HL-60/S4 treated with phorbol 12-myristate 13-acetate at 8.2 ng/mL for 4 days and 3 days (cell line): ENCODE results near the gene ILK.

Experiments used
- in situ Hi-C: fragments of 300-500 bp; cut with MboI; formaldehyde crosslinking; loops from 2 replicates; pipeline ENCODE4 v1.15.0; 2022; ENCODE audit warnings: low sequenced_read_pairs

Gene ILK

DNA sequence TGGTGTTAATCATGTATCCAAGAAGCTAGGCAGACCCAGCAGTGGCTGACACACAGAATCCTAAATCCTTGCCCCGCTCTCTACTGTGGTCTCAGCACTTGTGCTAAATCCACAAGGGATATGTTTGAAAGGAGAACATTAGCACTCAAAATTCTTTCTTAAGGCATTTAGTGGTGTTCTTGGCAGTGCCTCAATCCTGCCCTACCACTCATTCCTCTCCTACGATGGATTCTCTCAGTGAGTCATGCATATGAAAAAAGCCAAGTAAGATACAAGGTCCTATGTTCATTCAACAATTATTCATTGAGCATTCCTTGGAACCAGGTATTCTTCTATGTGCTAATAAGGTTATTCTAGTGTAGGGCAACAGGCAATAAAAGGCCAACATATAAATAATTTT lies 31.4 kb upstream of the ILK start:
- in situ Hi-C loops: no loop called here

- in situ Hi-C loops: no loop called here
These were observed 28.5 kb upstream of the ILK start for GRCh38 chr11:6574816-6575715.

DNA sequence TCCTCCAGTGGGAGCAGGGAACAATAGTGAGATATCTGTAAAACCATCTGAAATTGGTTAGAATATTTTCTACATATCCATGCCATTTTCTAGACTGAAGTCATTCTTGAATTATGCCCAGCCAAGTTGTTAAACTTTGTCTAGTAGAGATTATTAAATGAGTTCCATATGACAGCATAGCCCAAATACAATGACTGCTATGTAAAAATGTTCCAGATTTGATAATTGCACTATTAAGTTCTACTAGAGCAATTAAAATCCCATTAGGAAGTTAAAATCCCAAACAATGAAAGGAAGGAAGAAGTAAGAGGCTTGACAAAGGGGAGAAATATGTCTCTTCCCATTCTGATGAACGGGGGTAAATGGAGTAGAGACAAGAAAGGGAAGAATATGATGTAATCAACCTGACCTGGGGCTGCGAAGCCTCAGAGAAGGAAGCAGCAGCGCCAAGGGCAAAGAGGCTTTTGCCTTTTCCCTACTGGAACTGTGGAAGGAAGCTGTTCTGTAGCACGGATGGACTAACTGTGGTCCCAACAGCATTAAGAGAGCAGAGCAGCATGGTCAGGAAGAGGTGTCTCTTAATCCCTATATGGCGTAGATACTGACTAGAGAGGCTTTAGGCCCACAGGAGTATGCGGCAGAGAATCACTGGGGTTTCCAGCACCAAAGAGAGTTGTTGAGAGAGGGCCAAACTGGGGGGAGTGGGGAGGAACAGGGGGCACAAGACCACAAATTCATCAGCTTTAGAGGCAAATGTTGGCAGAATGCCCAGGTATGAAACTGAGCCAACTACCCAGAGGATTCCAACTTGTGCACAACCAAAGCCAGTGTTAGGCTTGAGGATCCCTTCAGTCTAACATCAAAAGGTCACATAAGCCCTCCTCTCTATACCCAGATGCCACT lies 26.9 kb upstream of the ILK start:
- in situ Hi-C loops: no loop called here

GRCh38 chr11:6578134-6578533 lies 25.4 kb upstream of the ILK start:
- in situ Hi-C loops: no loop called here

- in situ Hi-C loops: no loop called here
These were observed 23.9 kb upstream of the ILK start for GRCh38 chr11:6579681-6580080.

DNA sequence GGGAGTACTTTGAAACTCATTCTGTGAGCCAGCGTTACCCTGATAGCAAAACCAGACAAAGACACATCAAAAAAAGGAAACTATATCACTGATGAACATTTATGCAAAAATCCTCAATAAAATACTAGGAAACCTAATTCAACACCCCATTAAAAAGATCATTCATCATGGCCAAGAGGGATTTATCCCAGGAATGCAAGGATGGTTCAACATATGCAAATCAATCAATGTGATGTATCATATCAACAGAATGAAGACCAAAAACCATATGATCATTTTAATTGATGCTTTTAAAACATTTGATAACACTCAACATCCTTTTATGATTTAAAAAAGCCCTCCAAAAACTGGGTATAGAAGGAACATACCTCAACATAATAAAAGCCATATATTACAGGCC lies 20.0 kb upstream of the ILK start:
- in situ Hi-C loops: no loop called here

DNA sequence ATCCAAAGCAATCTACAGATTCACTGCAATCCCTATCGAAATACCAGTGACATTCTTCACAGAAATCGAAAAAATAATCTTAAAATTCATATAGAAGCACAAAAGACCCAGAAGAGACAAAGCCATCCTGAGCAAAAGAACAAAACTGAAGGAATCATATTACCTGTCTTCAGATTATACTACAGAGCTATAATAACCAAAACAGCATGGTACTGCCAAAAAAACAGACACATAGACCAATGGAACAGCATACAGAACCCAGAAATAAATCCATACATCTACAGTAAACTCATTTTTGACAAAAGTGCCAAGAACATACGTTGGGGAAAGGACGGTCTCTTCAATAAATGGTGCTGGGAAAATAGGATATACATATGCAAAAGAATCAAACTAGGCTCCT lies 19.0 kb upstream of the ILK start:
- in situ Hi-C loops: no loop called here

DNA sequence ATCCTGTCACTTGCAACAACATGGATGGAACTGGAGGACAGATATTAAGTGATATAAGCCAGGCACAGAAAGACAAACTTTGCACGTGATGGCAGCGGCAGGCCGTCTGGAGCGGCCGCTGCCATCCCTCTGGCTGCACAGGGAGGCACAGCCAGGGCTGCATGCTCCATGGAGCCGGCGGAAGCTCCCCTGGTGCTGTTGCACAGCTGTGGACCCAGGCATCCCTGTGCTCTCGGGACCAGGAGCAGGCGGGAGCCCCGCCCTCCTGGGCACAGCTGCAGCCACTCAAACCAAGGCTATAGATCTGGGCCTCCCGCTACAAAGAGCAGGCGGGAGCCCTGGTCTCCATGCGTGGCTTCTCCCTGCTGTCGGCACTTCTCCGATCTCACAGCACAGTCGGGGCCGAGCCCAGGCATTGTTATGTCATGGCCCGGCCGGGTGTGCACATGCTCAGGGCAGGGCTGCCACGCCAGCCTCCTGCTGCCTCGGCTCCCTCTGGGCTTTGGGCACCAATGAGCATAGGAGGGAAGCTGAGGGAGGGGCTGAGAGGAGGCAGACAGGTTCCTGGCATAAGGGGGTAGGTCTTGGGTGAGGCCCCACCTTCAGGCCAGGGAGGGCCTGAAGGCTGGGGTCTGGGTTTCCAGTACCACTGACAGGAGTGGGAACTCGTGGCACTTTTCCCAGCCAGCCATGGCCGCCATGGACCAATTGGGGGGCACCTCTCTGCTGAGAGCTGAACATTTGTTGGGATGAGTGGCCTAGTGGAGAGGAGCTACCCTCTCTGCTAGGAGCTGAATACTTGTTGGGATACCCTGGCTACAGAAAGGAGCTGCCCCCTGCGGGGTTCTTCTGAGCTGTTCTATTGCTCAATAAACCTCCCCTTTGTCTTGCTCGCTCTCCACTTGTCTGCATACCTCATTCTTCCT lies 16.9 kb upstream of the ILK start:
- in situ Hi-C loops: no loop called here

- in situ Hi-C loops: no loop called here
These were observed 16.1 kb upstream of the ILK start for GRCh38 chr11:6587360-6587953.

DNA sequence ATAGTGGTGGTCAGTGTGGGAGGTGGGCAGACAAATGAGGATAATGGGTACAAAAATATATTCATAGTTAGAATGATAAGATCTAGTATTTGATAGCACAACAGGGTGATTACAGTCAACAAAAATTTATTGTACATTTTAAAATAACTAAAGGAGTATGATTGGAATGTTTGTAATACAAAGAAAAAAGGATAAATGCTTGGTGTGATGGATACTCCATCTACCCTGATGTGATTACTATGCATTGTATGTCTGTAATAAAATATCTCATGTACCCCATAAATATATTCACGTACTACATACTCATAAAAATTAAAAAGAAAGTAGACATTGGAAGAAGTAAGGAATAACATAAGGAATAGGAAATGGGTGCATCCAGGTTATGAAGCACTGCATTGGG lies 15.6 kb upstream of the ILK start:
- in situ Hi-C loops: no loop called here

GRCh38 chr11:6594142-6594768 lies 9.3 kb upstream of the ILK start:
- in situ Hi-C loops: no loop called here

- in situ Hi-C loops: no loop called here
These were observed 7.2 kb upstream of the ILK start for GRCh38 chr11:6596239-6596877.

DNA sequence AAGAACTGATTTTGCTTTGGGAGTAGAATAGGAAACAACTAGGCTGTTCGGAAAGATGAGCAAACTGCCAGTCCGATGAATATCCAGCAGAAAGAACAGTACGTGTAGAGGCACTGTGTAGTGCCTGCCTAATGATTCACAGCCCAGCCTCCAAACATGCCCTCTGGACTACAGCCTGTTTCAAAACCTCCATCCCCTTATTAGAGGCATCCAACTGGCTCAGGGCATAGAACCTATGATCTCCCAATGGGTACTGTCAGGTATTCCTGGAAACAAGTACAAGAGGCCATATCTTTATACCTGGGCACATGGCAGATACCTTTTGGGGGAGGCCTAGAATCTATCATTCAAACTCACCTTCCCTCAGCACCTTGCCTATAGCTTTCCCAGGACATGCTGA lies 5.0 kb upstream of the ILK start:
- in situ Hi-C loops: no loop called here

- in situ Hi-C loops: no loop called here
These were observed 4.1 kb upstream of the ILK start for GRCh38 chr11:6599449-6599848.

GRCh38 chr11:6599881-6600390 lies 3.6 kb upstream of the ILK start:
- in situ Hi-C loops: loop anchor here (10.0 kb wide), 1 partner anchor 75 kb away; no protein-coding TSS in a partner anchor

GRCh38 chr11:6601041-6601461 lies 2.5 kb upstream of the ILK start:
- in situ Hi-C loops: loop anchor here (10.0 kb wide), 1 partner anchor 74 kb away; no protein-coding TSS in a partner anchor

- in situ Hi-C loops: loop anchor here (10.0 kb wide), 1 partner anchor 72 kb away; no protein-coding TSS in a partner anchor
These were observed 1.3 kb upstream of the ILK start for GRCh38 chr11:6602096-6602940.

DNA sequence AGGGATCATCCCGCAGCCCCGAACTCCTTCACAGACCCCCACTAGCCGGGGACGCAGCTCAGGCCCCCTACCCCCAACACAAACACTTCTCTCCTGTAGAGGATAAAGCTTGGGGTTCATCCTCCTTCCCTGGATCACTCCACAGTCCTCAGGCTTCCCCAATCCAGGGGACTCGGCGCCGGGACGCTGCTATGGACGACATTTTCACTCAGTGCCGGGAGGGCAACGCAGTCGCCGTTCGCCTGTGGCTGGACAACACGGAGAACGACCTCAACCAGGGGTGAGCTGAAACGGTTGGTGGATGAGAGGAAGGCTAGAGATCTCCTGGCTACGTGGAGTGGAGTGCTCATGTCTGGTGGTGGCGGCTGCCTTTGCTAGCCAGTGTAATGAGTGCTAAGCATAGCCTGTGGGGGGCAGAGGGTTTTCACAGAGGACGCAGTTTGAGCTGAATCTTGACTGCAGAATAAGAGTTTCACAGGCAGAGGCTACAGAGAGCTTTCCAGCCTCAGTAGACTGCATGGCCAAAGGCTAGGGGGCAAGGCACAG lies 580 bp downstream of the ILK start:
- in situ Hi-C loops: loop anchor here (10.0 kb wide), 1 partner anchor 71 kb away; no protein-coding TSS in a partner anchor
